SKM-1 (cell line): Measurements from ENCODE around the gene IRAG1.

Experiments used
- DNase-seq: peaks from one replicate; lab custom pipeline; 2025; ENCODE audit not compliant: unreplicated experiment; lab: John Stamatoyannopoulos, UW

Gene IRAG1, protein sequence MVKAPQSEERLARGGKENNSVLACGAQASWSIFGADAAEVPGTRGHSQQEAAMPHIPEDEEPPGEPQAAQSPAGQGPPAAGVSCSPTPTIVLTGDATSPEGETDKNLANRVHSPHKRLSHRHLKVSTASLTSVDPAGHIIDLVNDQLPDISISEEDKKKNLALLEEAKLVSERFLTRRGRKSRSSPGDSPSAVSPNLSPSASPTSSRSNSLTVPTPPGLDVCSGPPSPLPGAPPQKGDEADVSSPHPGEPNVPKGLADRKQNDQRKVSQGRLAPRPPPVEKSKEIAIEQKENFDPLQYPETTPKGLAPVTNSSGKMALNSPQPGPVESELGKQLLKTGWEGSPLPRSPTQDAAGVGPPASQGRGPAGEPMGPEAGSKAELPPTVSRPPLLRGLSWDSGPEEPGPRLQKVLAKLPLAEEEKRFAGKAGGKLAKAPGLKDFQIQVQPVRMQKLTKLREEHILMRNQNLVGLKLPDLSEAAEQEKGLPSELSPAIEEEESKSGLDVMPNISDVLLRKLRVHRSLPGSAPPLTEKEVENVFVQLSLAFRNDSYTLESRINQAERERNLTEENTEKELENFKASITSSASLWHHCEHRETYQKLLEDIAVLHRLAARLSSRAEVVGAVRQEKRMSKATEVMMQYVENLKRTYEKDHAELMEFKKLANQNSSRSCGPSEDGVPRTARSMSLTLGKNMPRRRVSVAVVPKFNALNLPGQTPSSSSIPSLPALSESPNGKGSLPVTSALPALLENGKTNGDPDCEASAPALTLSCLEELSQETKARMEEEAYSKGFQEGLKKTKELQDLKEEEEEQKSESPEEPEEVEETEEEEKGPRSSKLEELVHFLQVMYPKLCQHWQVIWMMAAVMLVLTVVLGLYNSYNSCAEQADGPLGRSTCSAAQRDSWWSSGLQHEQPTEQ

DNA sequence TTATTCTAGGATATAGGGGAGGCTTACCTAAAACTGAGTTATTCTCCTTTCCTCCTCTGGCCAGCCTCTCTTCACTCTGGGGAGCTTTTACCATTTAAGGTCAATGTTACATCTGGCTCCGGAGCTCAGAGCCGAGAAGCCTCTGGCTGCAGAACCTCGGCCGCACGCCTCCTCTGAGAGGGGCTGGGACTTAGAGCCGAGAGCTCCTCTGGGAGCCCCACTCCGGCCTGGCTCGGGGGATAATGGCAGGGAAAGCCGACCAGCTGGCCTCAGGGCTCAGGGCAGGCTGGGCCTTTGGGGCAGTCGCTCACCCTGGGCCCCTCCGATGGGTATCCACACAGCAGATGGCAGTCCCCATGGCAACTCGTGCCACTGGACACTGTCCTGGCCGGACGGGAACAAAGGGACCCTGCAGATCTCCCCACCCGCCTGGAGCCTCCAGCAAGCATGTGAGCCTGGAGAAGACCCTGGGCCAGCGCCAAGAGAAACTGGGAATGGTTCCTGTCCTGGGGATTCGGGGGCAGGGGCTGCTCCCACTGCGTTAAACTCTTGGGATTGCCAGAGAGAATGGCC, at the start of gene IRAG1:
Gene IRAG1, minus strand, starts transcription at position 247 of the 573 bp plus-strand sequence. Its CDS starts 153 bp downstream, at position 94.
- DNase-seq = no peak

DNA sequence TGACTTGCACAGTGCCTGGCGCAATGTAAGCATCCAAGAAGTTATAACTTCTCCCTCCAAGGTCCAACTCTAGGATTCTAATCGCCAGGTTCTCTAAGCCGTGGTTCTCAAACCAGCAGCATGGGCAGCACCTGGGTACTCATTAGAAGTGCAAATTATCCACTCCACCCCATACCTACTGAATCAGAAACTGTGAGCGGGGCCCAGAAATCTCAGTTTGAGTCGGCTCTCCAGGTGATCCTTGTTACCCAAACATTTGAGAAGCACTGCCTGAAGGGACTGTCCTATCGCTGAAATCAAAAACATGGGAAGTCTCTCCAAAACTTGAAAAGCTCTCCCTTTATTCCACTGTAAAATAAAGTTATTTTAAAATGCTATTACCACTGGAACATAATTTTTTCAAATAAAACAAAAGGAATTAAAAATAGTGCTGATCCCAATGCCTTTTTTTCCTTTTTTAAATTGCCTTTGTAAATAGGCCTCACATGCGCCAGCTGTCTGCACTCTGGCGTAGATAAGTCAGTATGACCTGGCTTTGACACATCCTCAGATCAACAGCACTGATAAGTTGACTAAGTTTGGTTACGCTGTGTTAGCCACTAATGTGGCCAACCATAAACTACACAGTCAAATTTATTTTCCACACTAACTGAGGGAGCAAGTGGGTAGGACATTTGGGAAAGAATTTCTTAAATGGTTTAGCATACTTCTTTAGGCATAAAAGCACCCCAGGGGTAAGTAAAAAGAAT, 49.1 kb upstream of the IRAG1 start:
- no peak for DNase-seq

DNA sequence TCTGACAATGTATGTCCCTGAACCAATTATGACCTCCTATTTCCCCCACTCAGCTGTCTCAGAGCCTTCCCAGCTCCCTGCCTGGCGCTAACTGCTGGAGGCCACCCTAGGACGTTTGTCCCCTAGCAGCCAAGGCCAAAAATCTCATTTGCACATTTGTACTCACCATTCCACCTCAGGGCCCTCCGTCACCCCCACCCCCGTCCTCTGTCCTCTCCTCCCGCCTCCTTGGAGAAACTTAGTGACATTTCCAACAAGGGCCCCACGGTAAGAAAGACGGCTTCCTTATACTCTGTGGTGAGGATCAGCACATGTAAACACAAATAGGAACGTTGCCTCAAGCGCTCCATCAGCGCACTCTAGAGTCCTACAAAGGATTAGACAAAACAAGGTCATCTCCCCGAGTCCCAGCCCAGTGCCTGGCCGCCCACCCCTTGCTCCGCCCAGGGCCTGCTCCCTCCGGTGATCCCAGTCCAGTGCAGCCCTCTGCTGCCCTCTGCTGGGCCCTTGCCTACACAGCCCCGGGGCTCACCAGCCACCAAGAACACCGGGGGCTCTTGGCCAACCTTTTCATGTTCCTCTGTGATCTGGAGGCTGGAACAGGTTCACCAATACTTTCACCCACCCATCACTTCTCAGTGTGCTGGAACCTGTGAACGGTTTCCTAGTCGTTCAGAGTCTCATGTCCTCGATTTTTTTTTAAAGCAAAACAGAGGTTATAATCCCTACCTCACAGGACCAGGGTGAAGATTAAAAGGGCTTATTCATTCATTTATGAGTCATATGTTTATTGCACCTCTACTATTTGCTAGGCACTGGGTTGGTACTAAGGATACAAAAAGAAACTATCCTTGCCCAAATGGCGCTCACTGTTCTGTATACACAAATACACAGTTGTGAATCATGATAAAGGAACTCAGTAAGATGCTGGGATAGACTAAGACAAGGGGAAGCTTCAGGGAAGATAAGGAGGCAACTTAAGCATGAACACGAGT, 42.2 kb upstream of the IRAG1 start:
- DNase-seq = peak; percentile 50

DNA sequence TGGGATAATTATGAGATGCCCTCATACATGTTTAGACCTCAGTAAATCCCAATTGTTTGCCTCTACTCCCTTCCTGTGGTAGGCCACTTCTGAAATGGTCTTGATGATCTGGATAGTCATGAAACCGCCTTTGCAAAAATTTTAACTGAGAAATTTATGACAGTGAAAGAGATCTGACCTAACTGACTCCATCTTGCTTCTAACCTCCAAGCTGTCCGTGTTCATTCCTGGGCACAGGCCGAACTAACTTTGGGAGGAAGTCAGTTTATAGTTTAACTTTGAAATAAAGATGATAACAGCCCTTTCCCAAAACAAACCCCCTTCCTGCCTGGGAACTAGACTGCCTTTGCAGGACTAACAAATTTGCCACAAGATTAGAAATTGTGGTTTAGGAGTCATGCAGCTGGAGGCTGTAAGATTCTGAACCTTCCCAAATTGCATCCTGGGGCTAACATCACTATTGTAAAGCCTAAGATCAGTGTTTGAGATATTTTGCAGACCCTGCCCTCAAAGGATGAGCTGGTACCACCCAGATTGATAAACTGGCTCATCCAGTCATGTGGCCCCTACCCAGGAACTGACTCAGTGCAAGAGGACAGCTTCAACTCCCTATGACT, 37.6 kb upstream of the IRAG1 start:
- no peak for DNase-seq

DNA sequence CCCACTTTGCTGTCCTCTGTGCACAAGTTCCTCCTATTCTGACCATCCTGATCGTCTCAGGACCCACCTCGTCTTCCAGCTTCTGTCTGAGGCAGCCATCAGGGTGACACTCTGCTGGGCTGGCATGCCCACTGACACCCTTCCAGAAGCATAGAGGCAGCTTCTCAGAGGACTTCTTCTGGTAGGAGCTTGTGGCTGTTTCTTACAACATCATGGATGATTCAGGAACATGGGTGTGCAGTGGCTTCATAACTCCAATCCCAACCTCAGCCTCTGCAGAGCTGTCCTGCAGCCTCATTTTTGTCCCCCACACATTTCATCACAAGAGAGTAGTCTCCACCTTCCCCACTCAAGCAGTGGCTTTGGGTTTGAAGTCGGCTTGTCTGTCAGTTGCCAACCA, 36.6 kb upstream of the IRAG1 start:
- DNase-seq = no peak

DNA sequence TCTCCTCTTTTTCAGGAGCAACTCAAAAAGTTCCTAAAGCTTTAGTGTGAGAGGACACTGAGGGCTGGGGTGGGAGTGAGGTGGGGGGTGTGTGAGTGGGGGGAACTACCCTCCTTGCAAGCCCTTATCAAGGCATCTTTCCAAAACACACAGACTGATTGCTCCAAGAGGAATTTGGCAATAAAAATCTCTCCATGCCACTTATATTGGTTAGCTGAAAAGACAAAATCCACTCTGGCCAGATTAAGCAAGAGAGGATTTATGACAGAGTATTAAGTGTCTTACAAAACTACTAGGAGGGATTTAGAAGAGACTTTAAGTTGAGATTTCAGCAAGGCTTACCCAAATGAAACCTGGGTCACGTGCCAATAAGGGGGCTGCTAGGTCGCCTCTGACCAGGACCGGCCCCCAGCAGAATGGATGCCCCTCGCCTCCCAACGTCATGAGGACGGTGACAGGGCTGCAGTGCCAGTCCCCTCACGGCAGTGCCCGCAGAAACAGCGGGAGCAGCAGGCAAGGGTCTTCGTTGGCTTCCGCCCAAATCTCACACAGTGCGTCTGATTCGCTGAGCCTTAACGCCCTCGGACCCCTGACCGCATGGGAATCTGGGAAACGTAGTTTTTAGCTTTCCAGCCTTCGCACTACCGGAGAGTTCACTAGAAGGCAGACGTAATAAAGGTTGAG, 35.4 kb upstream of the IRAG1 start:
- no peak for DNase-seq

DNA sequence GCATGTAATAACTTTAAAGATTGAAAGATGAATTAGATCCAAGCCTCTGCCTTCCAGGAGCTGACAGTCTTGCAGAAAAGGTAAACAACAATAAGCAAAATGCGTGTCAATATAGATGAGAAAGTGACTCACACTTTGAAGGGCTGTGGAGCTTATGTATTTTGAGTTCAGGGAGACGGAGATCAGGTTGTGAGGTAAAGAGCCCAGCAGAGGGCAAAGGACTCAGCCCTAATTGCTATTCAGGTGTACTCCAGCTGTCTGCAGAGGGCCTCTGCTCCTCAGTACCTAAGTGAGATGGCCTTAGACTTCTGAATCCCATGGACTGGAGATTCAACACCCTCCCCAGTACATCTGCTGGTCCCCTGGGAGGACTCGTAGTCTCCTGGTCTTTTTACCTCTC, 34.6 kb upstream of the IRAG1 start:
- no peak for DNase-seq

DNA sequence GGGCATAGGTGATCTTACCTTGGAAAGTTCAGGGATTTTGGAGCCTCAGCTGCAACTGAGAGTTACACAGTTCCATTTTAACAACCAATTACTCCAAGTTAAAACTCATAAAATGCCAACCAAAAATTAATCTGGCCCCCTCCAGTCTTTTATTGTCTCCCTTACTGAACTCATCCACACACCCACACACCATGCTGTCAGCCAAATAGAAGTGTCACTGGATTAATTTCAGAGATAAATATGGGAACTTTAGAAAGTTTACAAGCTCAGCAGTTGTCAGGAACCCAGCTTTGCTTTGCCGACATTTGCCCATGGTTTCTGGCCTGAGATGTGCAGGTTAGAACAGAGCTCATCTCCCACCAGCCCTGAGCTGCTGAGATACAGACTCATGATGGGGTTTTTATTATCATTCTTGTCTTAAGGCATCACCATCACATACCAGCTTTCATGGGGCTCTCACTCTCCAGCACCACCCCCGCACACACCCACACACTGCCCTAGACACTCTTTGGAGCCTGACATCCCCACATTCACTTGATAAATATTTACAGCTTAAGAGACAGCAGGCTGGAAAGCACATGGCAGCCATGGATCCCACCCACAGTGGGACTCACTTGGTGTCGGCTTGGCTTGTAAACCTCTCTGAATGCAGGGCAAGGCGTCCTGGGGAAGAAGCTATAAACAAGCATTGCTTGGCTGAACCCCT, 33.7 kb upstream of the IRAG1 start:
- DNase-seq = no peak

DNA sequence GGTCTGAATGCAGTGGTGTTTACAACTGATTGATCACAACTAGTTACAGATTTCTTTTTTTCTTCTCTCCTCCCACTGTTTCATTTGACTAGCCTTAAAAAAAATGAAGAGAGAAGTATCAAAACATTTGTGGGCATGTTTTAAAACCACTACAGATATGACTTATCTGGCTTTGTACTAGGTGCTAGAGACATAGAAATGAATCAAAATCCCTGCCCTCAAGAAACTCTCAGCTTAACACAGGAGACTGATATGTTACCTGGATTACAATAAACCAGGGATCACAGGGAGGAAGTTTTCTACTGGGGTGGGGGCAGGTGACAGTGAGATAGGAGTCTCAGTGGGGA, 32.3 kb upstream of the IRAG1 start:
- DNase-seq = no peak

DNA sequence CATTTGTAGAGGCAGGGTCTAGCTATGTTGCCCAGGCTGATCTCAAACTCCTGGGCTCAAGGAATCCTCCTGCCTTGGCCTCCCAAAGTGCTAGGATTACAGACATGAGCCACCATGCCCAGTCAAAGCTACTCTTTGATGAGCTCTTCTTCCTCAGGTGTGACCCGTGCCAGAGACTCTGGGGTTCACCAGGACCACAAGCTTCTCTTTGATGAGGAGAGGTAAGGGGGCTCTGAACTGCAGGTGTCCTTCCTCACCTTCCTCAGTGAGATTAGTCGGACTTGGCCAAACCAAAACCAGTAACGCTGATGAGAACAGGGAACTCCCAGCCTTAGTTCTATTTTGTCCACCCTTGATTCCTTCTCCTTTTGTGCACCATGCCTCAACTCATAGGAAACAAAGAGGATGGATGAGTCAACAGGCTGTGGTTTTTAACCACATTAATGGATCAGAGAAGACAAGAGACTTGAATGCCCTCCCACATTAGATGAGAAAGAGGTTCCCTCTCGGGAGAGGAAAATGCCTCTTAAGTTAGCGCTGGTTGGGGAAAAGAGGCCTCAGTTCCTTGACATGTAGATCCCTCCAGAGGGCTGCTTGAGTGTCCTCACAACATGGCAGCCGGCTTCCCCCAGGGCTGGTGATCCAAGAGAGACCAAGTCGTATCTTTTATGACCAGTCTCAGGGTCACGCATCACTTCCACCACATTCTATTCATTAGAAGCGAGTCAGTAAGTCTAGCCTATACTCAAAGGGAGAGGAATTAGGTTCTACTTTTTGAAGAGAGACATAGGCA, 31.8 kb upstream of the IRAG1 start:
- peak; percentile 80 for DNase-seq

DNA sequence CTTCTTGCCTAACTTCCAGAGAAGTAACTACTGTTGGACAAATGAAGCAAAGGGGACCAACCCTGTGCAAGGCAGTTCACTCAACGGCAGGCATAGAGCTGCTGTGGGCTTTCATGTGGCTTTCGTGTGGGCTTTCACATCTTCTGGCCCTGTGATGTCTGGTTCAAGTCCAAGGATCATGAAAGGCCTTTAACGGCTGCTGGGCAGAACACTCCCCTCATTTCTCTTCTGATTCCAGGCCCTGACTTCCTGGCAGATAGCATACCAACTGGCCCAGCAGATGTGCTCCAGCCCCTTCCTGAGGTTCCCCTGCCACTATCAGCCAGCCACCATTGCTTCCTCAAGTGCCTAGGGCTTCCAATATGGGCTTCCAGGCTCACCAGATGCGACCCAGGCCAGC, 28.8 kb upstream of the IRAG1 start:
- no peak for DNase-seq

DNA sequence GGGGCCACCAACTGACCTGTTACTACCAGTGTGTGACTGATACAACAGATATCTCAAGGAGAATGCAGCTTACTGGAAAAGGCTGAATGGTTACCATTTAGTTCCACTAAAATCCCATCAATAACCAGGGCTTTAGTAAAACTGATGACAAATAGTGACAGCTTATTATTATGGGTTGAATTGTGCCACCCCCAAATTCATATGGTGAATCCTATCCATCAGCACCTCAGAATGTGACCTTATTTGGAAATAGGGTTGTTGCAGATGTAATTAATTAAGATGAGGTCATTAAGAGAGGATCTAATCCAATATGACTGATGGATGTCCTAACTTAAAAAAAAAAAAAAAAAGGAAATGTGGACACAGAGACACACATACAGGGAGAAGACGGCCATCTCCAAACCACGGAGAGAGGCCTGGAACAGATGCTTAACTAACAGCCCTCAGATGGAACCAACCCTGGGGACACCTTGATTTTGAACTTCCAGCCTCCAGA, 27.4 kb upstream of the IRAG1 start:
- DNase-seq = no peak

DNA sequence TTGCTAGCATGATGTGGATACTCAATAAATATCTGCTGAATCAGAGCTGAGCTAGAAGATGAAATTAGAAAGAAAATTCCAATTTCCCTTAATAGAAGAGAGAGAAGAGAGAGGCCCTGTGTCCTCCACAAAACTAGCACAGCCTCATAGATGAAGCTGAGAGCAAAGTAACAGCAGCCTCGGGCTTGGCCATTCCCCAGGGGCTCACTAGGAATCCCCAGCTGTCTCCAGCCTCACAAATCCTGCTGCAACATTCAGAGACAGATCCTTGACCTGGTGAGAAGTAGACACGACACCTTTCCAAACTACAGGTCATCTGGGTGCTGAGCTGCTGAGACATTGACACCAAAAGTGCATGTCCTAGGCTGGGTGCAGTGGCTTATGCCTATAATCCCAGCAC, 26.1 kb upstream of the IRAG1 start:
- DNase-seq = no peak

DNA sequence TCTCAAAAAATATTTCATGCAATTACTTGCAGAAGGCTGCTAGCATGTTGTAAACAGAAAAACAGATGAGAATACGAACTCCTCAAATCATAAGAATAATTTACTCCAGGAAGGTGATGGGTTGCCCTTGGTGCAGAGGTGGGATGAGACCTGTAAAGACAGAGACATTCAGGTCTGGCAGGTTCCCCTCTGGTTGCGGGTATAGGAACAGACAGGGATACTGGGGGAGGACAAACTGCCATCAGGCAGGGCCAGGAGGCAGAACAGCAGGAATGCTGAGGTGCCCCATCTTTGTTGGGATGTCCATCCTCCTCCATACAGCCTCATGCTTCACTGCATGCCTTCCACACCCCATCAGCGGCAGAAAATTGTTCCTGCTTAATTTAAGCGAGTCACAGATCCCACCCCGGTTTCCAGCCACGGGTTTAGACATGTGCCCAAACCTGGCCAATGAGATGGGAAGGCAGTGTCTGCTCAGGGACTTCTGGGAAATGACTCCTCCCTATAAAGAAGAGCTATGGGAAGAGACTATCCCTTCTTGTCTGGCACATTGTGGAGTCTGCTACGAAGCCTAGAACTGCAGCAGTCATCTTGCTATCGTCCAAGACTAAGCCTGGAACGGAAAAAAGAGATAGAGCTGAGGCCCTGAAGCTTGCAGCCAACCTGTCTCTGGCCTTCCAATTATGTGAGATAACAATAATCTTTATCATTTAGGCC, 23.1 kb upstream of the IRAG1 start:
- no peak for DNase-seq

DNA sequence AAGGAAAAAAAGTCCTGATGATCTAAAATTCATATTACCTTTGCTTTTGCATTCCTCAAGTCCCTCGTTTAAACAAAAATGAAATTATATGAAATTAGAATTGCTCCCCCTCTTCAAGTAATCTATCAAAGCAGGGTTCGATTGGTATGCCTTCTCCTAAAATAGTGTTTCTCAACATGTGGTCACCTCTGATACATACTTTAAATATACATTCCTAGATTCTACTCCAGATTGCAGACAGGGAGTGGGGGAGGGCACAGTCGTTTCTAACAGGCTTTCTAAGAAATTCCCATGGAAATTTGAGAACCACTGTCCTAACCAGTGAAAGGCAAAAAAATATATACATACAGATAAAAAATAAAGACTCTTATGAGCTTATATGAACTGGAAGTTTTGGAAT, 22.6 kb upstream of the IRAG1 start:
- no peak for DNase-seq

DNA sequence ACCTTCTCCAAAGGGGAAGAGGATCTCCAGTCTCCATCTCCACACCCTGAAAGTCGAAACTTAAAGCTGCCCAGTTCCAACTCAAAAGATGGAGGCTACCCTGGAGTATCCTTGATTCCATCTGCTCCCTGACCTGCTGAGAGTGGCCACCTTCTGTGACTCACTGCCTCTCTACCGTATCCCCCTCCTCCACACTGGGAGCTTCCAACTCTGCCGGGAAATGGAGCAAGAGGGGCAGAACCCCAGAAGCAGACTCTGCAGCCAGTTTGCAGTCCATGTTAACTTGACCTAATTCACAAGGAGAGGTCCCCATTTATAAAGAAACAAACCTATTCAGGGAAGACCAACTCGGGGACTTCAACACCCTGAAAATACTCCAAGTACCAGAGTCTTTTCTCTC, 22.0 kb upstream of the IRAG1 start:
- DNase-seq = no peak
